ENCODE measurements around the gene CCDC81.
"Not testable (repeated sequence)": the region's sequence is repeated elsewhere in the genome, so short reads cannot be mapped to it uniquely, and the experiment has no call there.

The CCDC81 gene

GRCh38 chr11:86390487-86390886 is 15.8 kb downstream of the CCDC81 start:
- no peak for DNase-seq

- DNase-seq, result no peak
Measured at GRCh38 chr11:86395061-86395551, 20.4 kb downstream of the CCDC81 start.

- no peak for DNase-seq
Measured at GRCh38 chr11:86396396-86396795, 21.7 kb downstream of the CCDC81 start.

- no peak for DNase-seq
Measured at GRCh38 chr11:86397351-86397750, 22.7 kb downstream of the CCDC81 start.

GRCh38 chr11:86398106-86398505 is 23.4 kb downstream of the CCDC81 start:
- no peak for DNase-seq

GRCh38 chr11:86403458-86403857 is 28.8 kb downstream of the CCDC81 start:
- no peak for DNase-seq

- no peak for DNase-seq
Measured at GRCh38 chr11:86408845-86409244, 34.2 kb downstream of the CCDC81 start.

GRCh38 chr11:86414032-86414431 is 39.3 kb downstream of the CCDC81 start:
- DNase-seq, result no peak

GRCh38 chr11:86415026-86415425 is 40.3 kb downstream of the CCDC81 start:
- DNase-seq, result no peak

- no peak for DNase-seq
Measured at GRCh38 chr11:86416494-86416893, 41.8 kb downstream of the CCDC81 start.

- not testable (repeated sequence) for DNase-seq
Measured at GRCh38 chr11:86416951-86417350, 42.3 kb downstream of the CCDC81 start.

GRCh38 chr11:86418106-86418505 is 43.4 kb downstream of the CCDC81 start:
- DNase-seq, result no peak

- DNase-seq, result no peak
Measured at GRCh38 chr11:86418513-86418912, 43.8 kb downstream of the CCDC81 start.

GRCh38 chr11:86418917-86419316 is 44.2 kb downstream of the CCDC81 start:
- peak; percentile 9 for DNase-seq

- no peak for DNase-seq
Measured at GRCh38 chr11:86421946-86422345, 47.3 kb downstream of the CCDC81 start.

- no peak for DNase-seq
Measured at GRCh38 chr11:86422371-86422770, 47.7 kb downstream of the CCDC81 start.

GRCh38 chr11:86423488-86423887 is 48.8 kb downstream of the CCDC81 start:
- DNase-seq, result not testable (repeated sequence)

- DNase-seq, result no peak
Measured at GRCh38 chr11:86427441-86427840, 52.8 kb downstream of the CCDC81 start.

- no peak for DNase-seq
Measured at GRCh38 chr11:86431258-86431657, 56.6 kb downstream of the CCDC81 start.

- DNase-seq, result not testable (repeated sequence)
Measured at GRCh38 chr11:86433361-86434095, 58.8 kb downstream of the CCDC81 start.

- no peak for DNase-seq
Measured at GRCh38 chr11:86435711-86436110, 61.0 kb downstream of the CCDC81 start.

GRCh38 chr11:86438685-86439084 is 64.0 kb downstream of the CCDC81 start:
- no peak for DNase-seq

GRCh38 chr11:86440305-86440716 is 65.6 kb downstream of the CCDC81 start:
- DNase-seq, result no peak

GRCh38 chr11:86440843-86441242 is 66.2 kb downstream of the CCDC81 start:
- no peak for DNase-seq

GRCh38 chr11:86442420-86442819 is 67.7 kb downstream of the CCDC81 start:
- DNase-seq, result no peak

Measured in NCI-H1092 treated with DMSO at 0.1 percent for 48 hours (cell line).